Activated T-cell treated with anti-CD3 and anti-CD28 coated beads for 24 hours (primary cell): ENCODE measurements around the gene SEC16A.

Source experiments
- DNase-seq: peaks from one replicate; pipeline ENCODE4 v3.0.0-alpha.2; 2020; ENCODE audit warnings: low read depth

The SEC16A gene

GRCh38 chr9:136486823-136487620, 4.2 kb upstream of the SEC16A start:
- DNase-seq = no peak

DNA sequence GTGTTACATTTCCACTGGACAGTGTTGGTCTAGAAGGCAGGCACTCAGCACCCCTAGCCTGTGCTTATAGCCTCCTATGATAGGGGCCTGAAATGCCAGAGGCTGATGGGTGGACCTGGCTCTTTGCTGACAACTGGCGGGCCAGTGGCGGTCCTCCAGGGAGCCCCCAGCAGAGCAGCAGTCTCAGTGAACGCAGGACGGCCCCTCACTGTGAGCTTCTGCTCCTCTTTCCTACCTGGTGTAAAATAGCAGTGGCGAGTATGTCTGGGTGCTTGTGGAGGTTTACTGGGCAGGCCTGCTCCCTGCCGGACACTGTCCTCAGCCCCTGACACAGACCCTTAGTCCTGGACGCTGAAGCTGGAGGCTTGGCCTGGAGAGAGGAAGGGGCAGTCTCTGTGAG, 3.3 kb upstream of the SEC16A start:
- DNase-seq = no peak

DNA sequence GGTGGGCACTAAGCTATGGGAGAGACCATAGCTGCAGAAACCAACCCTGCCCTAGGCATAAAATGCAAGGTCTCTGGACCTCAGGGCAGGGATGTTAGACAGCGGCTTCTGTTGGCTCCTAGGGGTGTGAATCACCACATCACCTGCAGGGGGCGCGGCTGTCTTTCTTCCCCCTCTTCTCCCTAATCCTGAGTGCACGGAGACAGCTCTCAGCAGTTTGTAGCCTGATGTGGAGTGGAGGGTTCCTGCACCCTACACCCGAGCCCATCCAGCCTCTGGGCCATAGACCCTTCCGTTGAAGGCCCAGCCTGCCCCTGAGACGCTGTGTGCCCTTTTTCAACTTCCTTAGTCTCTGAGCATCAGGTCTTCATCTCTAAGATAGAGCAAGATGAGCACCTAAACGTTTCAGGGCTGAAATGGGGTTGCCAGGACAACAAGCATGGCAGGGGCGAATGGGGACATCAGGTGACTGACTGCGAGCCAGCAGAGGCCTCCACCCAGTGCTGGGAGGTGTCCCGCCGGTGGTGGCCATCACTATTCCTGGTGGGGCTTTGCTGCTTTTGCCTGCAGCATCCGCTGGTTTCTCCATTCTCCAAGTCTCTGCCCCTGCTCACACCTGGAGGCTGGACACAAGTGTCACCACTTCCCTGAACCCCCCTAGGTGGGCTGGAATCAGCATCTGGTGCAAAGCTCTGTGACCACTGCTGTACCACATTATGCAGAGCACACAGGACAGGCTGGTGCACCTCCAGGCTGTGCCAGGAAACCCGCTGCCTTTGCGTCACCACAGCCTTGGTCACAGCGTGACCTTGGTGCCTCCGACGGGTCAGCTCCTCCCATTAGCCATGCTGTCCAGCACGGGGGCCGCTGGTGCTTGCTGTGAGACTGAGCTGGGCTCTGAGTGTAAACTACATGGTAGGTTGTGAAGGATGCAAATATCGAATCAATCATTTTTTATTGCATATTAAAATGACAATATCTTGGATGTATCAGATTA, 2.5 kb upstream of the SEC16A start:
- peak; percentile 78 for DNase-seq

- no peak for DNase-seq
Measured at GRCh38 chr9:136484153-136485048, 1.6 kb upstream of the SEC16A start.

- peak; percentile 92 for DNase-seq
Measured at GRCh38 chr9:136483589-136484152, 831 bp upstream of the SEC16A start.

- peak; percentile 9 for DNase-seq
Measured at GRCh38 chr9:136482046-136482792, 621 bp downstream of the SEC16A start.

DNA sequence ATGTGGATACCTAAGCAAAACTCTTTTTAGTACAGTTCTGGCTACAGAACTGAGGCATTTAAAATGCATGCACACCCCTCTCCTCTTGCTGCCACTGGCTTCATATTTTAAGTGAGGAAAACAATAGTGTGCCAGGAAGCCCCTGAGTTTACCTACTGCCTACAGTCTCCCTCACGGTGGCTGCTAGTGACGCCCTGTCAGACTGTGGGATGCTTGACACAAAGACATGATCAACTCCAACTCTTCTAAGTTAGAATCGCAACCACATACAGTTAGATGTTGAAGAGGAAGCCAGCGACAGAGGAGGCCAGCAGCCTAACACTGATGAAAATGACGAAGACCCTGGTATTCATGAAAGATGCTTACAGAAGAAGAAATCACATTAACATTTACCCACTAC, 1.3 kb downstream of the SEC16A start:
- no peak for DNase-seq

- no peak for DNase-seq
Measured at GRCh38 chr9:136476369-136477150, 6.3 kb downstream of the SEC16A start.

DNA sequence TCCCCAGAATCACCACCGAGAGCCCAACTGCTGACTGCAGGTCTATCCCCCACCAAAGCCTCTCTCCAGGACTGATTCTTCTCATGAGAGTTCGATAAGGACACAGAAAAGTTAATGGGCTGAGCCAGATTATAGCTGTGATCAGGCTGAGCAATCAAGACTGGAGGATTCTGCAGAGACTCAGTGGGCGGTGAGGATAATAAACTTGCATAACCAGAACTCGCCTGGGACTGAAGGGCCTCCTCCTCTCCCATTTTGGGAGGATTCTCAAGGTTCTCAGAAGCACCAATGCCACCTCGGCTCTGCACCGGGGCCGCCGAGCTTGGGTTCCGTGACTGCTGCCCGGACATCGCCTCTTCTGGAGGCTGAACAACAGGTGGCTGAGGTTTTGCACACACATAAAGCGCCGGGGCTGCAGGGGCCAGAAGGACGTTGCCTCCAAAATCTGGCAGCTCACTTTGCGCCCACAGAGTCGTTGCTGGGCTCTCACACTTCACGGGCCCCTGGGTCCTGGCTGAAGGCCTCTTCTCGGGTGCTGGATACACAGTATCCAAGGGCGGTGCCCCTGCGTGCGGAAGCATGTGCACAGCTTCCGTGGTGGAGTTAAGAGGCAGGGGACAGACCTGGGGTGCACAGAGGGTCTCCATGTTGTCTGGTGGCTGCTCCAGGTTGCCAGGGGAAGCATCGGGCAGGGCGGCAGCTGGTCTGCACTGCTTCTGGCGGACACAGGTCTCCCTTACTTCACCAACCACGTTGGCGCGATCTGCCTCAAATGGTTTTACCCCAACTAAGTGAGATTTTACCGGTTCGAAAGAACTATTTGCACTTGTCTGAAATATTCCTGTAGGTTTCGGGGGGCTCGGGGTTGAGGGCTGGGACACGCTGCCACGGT, 7.6 kb downstream of the SEC16A start:
- no peak for DNase-seq

DNA sequence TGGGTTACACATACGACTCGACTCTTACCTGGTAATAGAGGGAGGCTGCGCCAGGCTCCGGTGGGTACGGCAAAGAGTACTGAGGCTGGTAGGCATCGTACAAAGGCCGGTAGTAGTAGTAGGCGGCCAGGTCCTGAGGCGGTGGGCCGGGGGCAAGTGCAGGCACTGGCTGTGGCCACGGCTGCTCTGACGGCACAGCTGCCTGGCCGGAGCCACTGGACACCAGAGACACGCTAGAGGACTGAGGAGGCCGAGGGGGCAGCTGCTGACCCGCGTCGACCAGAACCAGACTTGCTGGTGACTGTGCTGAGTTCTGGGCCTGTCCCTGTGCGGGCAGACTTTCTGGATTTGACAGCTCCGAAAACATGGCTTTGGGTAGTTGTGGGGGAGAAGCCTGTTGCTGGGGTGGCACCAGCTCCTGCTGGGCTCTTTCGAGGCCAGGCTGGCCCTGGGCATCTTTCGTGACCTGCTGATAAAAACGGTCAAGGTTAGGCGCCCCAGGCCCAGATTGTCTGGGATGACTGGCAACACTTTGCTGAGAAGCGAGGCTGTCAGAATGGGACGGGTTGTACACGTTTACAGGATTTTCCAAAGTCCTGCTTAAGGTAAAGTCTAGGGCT, 8.7 kb downstream of the SEC16A start:
- no peak for DNase-seq

DNA sequence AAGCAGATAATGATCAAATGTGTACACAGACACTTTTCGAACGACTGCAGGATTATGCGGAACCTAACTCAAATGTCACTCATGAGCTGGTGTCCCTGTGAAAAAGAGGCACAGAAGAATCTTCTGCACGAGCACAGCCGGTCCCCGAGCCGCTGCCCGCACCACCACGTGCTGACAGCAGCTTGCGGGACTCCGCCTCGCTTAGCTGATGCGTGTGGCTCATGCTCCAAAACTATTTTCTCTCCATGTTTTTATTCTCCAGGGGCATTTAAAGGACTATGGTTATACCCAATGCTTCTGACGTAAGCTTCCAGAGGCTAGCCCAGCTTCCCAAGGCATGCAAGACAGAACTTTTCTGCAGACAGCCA, 9.5 kb downstream of the SEC16A start:
- no peak for DNase-seq

DNA sequence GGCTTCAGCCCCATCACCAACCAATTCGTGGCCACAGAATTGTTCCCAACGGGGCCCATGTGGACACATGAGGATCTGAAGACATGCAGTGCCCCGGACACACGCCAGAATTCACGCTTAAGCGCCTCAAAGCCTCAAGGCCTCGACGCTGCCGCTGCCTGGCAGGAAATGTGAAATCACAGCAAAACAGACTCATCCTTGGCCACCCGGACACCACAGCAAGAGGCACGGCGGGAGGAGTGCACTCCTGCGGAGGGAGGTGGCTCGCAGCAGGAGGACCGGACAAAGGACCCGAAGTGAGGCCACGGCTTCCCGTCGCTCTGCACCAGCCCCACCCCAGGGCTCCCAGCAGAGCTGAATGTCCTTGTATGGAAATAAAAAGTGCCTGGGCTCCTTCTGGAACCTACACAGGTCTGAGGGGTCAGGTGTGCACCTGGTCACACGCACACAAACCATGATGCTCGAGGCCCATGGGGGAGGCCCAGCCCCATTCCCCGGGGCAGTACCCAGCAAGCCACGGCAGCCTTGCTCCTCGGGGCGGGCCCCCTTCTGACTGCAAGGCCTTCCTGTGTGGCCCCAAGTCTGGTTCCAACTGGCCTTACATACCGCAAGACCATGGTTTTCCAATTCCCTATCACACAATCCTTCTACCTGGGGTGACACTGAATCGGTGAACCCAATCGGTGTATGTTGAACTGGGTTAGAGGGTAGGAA, 10.0 kb downstream of the SEC16A start:
- DNase-seq = no peak

DNA sequence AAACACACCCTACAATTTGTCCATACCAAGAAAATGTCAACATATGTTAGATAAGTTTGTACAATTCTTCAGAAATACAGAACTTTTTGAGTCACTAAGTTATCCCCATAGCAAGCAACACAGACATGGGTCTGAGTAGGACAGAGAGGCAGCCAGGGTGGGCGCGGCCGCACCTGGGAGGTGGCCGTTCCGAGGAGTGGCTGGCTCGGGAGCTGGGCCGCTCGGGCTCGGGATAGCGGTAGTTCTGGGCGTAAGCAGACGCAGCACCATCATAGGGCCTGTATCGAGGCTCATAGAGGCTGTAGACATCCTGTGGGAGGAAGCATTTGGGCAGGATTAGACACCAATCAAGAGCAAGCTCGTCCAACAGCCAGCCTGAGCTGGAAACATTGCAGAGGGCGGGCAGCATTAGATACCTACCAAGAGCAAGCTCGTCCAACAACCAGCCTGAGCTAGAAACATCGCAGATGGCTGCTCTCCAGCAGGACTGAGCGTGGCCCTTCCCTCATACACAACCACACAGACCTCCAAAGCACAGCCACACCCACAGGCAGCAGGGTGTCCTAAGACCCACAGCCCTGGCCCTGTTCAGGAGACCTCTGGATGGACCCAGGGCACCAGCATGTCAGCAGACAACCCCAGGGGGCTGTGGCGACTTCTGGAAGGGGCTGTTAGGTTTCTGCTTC, 10.9 kb downstream of the SEC16A start:
- no peak for DNase-seq

DNA sequence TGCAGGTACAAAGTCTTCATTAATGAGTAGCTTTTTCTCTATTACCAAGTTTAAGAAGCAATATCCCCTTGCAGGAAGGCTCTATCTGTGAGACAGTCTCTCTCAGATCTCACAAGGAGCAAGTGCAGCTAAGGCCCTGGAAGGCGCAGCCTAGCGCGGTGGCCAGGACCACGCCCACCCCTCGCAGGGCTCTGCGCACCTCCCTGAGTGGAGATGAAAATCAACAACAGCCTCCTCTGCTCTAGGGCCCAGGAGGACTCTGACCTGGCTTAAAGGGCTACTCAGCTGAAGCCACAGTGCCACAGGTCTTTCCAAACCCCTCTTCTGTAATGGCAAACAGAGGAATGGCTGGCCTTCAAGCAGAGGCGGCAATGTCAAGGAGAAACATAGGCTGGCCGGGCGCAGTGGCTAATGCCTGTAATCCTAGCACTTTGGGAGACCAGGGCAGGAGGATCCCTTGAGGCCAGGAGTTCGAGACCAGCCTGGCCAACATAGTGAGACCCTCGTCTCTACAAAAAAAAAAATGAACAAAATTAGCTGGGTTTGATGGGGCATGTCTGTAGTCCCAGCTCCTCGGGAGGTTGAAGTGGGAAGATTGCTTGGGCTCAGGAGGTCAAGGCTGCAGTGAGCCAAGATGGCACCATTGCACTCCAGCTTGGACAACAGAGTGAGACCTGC, 11.9 kb downstream of the SEC16A start:
- no peak for DNase-seq

DNA sequence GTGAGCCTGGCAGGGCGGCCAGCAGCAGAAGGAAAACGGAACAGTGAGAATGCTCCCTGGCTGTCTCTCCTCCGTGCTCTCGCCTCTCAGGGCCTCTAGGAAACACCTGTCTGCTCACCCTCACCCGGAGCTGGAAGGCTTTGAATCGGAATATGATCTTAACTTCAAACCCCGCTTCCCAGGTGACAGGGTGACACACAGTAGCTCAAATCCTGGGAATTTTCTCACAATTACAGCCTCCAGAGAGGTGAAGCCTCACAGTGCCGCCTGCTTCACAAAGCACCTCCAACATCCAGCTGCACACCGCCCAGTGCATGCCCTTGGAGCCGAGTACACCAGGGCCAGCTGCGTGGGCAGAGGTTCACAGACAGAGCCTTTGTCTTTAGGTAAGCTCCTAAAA, 12.5 kb downstream of the SEC16A start:
- no peak for DNase-seq

DNA sequence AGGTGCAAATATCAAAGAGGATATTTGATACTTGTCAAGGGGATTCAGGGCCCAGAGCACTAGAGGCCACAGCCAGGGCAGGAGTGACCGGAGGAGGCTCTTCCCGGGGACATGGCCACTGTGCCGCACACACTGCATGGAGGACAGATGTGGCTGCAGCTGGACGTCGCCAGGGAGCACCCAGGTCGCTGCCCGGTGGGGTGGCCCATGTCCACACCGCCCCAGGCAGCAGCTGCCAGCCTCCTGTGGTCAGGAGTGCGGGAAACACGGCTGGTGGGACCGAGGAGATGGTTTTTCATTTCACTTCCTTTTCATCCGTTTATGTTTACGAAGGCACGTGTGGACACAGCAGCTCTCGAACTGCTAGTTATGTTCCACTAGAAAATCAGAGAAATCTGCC, 15.1 kb downstream of the SEC16A start:
- DNase-seq = no peak

DNA sequence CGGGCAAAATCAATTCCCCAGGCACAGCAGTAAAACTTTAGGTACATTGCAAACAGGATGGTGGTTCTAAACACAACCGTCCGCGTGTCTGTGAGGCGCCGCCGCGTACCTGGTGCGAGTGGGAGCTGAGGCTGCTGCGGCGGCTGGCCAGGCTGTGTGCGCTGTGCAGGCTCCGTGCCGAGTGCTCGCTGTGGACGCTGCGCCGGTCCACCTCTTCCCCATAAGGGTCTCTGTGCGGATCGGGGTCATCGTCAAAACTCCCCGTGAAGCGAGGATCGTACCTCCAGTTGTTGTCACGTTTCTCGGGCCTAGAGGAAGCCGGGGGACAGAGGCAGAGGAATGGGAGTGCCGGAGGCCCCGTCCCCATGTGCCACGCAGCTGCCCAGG, 16.7 kb downstream of the SEC16A start:
- no peak for DNase-seq
